Loucy (cell line): ENCODE data around the gene GTF2A1.

Experiments
- EZH2phosphoT487 ChIP-seq: fragments of 200-600 bp; IDR thresholded peaks from 2 replicates; pipeline ENCODE4 v1.6.1; 2018; ENCODE audit warnings: antibody characterized with exemption, mild to moderate bottlenecking, moderate library complexity, borderline replicate concordance
- TF ChIP-seq, protein P1 (sequence below): fragments of 200-600 bp; sonication (generic); conservative IDR thresholded peaks from 2 replicates; pipeline ENCODE4 v1.5.1; 2014; ENCODE audit warnings: mild to moderate bottlenecking, antibody characterized with exemption, low read length

GRCh38 chr14:81141426-81141825 lies 79.3 kb downstream of the GTF2A1 start:
- TF ChIP-seq, protein P1, sequence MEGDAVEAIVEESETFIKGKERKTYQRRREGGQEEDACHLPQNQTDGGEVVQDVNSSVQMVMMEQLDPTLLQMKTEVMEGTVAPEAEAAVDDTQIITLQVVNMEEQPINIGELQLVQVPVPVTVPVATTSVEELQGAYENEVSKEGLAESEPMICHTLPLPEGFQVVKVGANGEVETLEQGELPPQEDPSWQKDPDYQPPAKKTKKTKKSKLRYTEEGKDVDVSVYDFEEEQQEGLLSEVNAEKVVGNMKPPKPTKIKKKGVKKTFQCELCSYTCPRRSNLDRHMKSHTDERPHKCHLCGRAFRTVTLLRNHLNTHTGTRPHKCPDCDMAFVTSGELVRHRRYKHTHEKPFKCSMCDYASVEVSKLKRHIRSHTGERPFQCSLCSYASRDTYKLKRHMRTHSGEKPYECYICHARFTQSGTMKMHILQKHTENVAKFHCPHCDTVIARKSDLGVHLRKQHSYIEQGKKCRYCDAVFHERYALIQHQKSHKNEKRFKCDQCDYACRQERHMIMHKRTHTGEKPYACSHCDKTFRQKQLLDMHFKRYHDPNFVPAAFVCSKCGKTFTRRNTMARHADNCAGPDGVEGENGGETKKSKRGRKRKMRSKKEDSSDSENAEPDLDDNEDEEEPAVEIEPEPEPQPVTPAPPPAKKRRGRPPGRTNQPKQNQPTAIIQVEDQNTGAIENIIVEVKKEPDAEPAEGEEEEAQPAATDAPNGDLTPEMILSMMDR = no peak
- TF ChIP-seq EZH2phosphoT487 = no peak
